ENCODE results near the gene TNKS1BP1.
"Not testable (repeated sequence)": the region's sequence is repeated elsewhere in the genome, so short reads cannot be mapped to it uniquely, and the experiment has no call there.

The TNKS1BP1 gene

DNA sequence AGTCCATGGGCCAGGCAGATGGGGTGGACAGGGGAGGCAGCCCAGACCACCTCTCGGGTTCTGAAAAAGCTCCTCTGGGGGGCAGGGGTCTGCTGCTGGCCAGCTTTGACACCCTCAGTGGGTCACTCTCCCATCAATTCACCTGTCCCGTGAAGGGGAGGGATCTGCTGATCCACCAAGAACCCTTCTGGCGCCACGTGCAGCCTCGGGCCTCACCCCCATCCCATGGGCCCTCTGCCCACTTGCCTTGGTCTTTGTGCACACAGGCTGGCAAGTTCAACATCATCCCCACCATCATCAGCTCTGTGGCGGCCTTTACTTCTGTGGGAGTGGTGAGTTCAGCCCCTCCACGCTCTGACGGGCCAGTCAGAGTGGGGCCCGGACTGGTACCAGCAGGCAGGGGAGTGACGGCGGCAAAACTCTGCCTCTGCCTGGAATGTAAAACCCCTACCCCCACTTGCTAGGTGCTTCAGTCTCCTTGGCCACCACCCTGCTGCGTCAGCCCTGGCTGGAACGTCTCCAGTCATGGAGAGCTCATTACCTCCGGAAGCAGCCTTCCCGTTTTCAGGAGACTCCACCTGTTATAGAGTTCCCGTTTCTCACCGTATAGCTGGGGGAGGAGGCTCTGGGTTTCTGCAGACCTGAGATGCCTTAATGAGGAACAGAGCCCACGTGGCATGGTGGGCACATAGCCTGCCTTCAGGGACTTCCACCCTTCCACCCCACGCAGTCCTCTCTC, 43.5 kb upstream of the TNKS1BP1 start:
- DNase-seq (ENCODE audit: low read depth), result no peak
- TF ChIP-seq, protein P1, sequence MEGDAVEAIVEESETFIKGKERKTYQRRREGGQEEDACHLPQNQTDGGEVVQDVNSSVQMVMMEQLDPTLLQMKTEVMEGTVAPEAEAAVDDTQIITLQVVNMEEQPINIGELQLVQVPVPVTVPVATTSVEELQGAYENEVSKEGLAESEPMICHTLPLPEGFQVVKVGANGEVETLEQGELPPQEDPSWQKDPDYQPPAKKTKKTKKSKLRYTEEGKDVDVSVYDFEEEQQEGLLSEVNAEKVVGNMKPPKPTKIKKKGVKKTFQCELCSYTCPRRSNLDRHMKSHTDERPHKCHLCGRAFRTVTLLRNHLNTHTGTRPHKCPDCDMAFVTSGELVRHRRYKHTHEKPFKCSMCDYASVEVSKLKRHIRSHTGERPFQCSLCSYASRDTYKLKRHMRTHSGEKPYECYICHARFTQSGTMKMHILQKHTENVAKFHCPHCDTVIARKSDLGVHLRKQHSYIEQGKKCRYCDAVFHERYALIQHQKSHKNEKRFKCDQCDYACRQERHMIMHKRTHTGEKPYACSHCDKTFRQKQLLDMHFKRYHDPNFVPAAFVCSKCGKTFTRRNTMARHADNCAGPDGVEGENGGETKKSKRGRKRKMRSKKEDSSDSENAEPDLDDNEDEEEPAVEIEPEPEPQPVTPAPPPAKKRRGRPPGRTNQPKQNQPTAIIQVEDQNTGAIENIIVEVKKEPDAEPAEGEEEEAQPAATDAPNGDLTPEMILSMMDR (conservative IDR thresholded peaks at IDR 0.05; ENCODE audit: low read depth, low read length), result no peak
- no peak overlapping the region for H3K4me3 ChIP-seq (ENCODE audit: low read length)

DNA sequence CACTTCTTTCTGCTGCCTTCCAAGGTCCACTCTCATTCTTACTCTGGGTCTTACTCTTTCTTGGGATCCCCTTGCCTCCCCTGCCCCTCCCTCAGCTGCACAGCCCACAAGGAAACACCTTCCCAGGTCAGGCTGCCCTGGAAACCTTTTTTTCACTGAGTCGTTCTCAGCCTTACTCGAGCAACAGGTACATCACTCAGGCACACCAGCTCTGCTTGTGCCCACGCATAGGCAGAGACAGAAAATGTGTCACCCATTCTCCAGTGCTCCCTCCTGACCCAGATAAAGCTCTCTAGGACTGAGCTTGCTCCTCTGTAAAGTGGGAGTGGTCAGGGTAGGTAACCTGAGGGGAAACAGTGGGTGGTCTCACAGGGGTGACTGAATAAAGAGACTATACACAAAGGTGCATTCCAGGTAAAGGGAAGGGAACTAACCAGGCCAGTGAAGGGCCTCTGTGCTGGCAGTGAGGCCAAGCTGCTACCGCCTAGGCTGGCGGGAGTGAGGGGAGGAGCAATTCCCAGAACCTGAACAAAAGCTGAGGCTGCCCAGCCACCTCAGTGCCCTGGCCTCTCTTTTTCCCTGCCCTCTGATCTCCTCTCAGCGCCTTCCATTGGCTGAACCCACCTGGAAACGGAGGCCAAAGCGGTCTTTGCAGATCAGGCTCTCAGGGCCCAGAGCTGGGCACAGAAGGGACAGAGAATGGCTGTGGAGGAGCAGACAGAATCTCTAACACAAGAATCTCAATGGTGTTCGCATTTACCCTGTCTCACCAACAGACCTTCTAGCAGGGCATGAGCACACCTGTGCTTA, 40.3 kb upstream of the TNKS1BP1 start:
- no peak overlapping the region for H3K4me3 ChIP-seq (ENCODE audit: low read length)
- TF ChIP-seq, protein P1 (conservative IDR thresholded peaks at IDR 0.05; ENCODE audit: low read depth, low read length), result no peak
- DNase-seq (ENCODE audit: low read depth), result no peak

DNA sequence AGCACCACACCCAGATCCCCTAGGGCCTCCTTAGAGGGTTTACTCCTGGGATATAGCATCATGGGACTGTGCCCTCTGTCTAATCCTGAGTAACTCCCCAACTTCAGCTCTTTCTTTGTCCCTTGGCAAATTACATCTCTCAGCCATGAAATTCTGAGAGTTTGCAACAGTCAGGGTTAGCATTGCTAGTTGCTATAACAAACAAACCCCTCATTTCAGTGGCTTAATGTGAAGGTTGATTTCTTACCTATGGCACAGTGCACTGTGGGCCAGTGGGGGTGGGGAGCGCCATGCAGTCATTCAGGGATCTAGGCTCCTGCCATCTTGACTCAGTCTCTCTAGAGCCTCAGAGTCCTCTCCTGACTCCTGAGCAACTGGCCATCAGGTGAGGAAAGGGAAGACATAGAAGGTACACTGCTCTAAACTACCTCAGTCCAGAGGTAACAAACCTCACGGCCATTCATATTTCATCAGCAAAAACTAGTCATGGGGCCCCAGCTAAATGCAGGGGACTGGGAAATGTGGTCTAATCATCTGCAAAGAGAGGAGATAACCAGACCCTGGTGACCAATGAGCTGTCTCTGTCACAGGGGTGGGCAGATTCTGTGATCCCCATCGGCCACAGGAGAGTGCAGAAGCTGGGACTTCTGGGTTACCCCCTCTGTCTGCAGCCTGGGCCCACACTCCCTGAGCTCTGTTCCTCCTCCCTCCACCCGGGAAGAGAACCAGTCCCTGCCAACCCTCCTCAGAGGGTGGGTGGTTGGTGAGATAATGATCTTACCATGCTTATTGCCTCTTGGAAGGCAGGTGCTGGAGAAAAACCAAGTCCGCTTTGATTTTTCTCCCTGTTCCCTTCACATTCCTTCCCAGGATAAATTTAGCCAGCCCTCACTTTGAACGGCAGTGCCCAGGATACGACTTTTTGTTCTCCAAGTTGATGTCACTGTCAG, 38.7 kb upstream of the TNKS1BP1 start:
- DNase-seq (ENCODE audit: low read depth), result no peak
- TF ChIP-seq, protein P1 (conservative IDR thresholded peaks at IDR 0.05; ENCODE audit: low read depth, low read length), result no peak
- H3K4me3 ChIP-seq (ENCODE audit: low read length), result no peak overlapping the region

DNA sequence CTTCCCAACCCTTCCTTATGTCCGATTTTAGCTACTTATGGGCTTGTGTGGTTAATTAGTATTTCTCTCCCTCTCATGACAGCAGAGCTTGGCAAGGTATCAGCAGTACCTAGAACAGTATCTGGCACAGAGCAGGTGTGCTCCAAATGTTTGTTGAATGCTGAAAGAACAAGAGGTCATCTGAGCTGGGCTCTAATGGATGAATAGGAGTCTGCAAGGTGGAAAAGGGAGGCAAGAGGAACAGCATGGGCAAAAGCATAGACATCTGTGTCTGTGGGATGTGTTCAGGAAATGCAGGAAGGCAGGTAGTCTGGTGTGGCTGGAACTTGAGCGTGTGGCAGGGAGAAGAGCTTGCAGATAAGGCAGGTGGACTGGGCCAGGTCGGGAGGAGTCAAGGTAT, 37.2 kb upstream of the TNKS1BP1 start:
- no peak overlapping the region for H3K4me3 ChIP-seq (ENCODE audit: low read length)
- no peak for DNase-seq (ENCODE audit: low read depth)
- TF ChIP-seq, protein P1 (conservative IDR thresholded peaks at IDR 0.05; ENCODE audit: low read depth, low read length), result no peak

DNA sequence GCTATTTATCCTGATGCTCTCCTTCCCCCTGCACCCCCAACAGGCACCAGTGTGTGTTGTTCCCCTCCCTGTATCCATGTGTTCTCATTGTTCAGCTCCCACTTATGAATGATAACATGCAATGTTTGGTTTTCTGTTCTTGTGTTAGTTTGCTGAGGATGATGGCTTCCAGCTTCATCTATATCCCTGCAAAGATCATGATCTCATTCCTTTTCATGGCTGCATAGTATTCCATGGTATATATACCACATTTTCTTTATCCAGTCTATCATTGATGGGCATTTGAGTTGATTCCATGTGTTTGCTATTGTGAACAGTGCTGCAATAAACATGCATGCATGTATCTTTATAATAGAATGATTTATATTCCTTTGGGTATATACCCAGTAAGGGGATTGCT, 36.7 kb upstream of the TNKS1BP1 start:
- DNase-seq (ENCODE audit: low read depth); H3K4me3 ChIP-seq (ENCODE audit: low read length): not testable (repeated sequence)

DNA sequence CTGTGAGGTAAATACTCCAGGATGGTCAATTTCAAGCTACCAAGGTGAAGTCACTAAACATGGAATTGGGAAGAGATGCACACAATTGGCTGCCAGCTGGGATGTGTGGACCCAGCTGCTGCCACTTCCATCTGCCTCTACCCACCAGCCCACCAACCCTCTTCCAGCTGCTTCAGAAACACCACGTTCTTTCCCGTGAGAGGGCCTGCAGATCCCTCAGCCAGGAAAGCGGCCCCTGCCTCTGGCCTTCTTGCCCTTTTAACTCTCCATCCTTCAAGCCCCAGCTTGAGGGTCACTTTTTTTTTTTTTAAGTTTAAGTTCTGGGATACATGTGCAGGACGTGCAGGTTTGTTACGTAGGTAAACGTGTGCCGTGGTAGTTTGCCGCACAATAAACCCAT, 36.2 kb upstream of the TNKS1BP1 start:
- no peak for DNase-seq (ENCODE audit: low read depth)
- H3K4me3 ChIP-seq (ENCODE audit: low read length), result no peak overlapping the region
- TF ChIP-seq, protein P1 (conservative IDR thresholded peaks at IDR 0.05; ENCODE audit: low read depth, low read length), result no peak
